H1 (cell line): ENCODE results near the gene NLRC3. TPM values are rescaled to one million over a fixed set of nuclear protein-coding genes. Genes with fewer than 3 reads are reported as not detected.

Experiments used
- CTCF ChIA-PET: fragments of 300-600 bp; sonication (Branson Sonifier 250); formaldehyde crosslinking; loops from one replicate; lab custom pipeline; 2021; ENCODE audit not compliant: partially characterized antibody; lab: Charles Lee
- POLR2A ChIA-PET: fragments of 300-600 bp; sonication (Branson Sonifier 250); formaldehyde crosslinking; loops from one replicate; lab custom pipeline; 2021; ENCODE audit warnings: inconsistent platforms; ENCODE audit not compliant: partially characterized antibody; lab: Charles Lee
- DNase-seq, 2 experiments: peaks; one replicate each; pipeline versions ENCODE4 v3.0.0 to v3.0.0-alpha.2; 2010 to 2022; ENCODE audit warnings: low spot score in 2 of 2, low read depth in 1 of 2, mixed read lengths in 1 of 2
- FAIRE-seq: peaks from 2 replicates; lab custom pipeline; 2011; peaks lifted over from hg19 to GRCh38; lab: Jason Lieb, UNC
- H2AFZ ChIP-seq: 2 replicates; pipeline ENCODE4 v1.8.1; 2012; ENCODE audit warnings: low read length, inconsistent platforms
- H2AK5ac ChIP-seq: 2 replicates; pipeline ENCODE4 v1.6.1; 2013; ENCODE audit warnings: low read depth, low read length
- H2BK120ac ChIP-seq: replicated peaks from 2 replicates; pipeline ENCODE3; 2013; ENCODE audit warnings: low read depth, low read length, inconsistent platforms
- H2BK12ac ChIP-seq: 2 replicates; pipeline ENCODE4 v1.6.1; 2013; ENCODE audit warnings: low read depth, low read length
- H2BK15ac ChIP-seq: 2 replicates; pipeline ENCODE4 v1.6.1; 2013; ENCODE audit warnings: low read length
- H2BK20ac ChIP-seq: 2 replicates; pipeline ENCODE4 v1.6.1; 2013; ENCODE audit warnings: low read length
- H2BK5ac ChIP-seq: 2 replicates; pipeline ENCODE4 v1.6.1; 2013; ENCODE audit warnings: low read depth, low read length
- H3K14ac ChIP-seq: 2 replicates; pipeline ENCODE4 v1.6.1; 2013; ENCODE audit warnings: inconsistent platforms; ENCODE audit not compliant: insufficient read length
- H3K18ac ChIP-seq: 2 replicates; pipeline ENCODE4 v1.6.1; 2013; ENCODE audit warnings: low read length; ENCODE audit errors: extremely low read depth
- H3K23ac ChIP-seq: 2 replicates; pipeline ENCODE4 v1.6.1; 2013; ENCODE audit warnings: inconsistent platforms; ENCODE audit not compliant: insufficient read length
- H3K23me2 ChIP-seq: 2 replicates; pipeline ENCODE4 v1.6.1; 2013; ENCODE audit warnings: low read depth, low read length
- H3K27ac ChIP-seq: 2 replicates; pipeline ENCODE4 v1.6.1; 2011; ENCODE audit warnings: low read depth, low read length, inconsistent platforms
- H3K27me3 ChIP-seq, 4 experiments: replicated peaks in 1 of 4; 1 replicate in 1 of 4; 2 replicates in 3 of 4; pipeline versions ENCODE4 v1.6.1 to v1.8.1; 2011 to 2013; ENCODE audit warnings: low read length in 3 of 4, mild to moderate bottlenecking in 3 of 4, inconsistent platforms in 2 of 4, mixed read lengths in 2 of 4, moderate library complexity in 1 of 4; ENCODE audit not compliant: control insufficient read depth in 3 of 4, insufficient read depth in 3 of 4; ENCODE audit errors: extremely low read depth in 1 of 4
- H3K36me3 ChIP-seq, 4 experiments: 2 replicates each; pipeline versions ENCODE4 v1.6.1 to v1.8.1; 2011 to 2013; ENCODE audit warnings: mild to moderate bottlenecking in 4 of 4, low read length in 3 of 4, moderate library complexity in 2 of 4, control low read depth in 1 of 4, inconsistent platforms in 1 of 4; ENCODE audit not compliant: insufficient read depth in 4 of 4, control insufficient read depth in 2 of 4
- H3K4ac ChIP-seq: replicated peaks from 2 replicates; pipeline ENCODE3; 2013; ENCODE audit warnings: low read length, low read depth, mixed read lengths, inconsistent platforms; ENCODE audit not compliant: insufficient read length
- H3K4me1 ChIP-seq, 4 experiments: replicated peaks in 1 of 4; 1 replicate in 1 of 4; 2 replicates in 3 of 4; pipeline versions ENCODE4 v1.6.1 to v1.8.1; 2011 to 2013; ENCODE audit warnings: low read length in 3 of 4, inconsistent platforms in 2 of 4, mixed read lengths in 1 of 4; ENCODE audit not compliant: insufficient read depth in 4 of 4, control insufficient read depth in 3 of 4
- H3K4me2 ChIP-seq, 2 experiments: 2 replicates each; pipeline versions ENCODE4 v1.6.1 to v1.8.1; 2011 to 2013; ENCODE audit warnings: low read depth in 2 of 2, low read length in 2 of 2, control low read depth in 1 of 2, inconsistent platforms in 1 of 2, mild to moderate bottlenecking in 1 of 2; ENCODE audit not compliant: insufficient read depth in 1 of 2
- H3K4me3 ChIP-seq, 4 experiments: fragments of 200-600, 300-600 bp in 1 of 4; sonication (generic), shearing (Covaris generic), sonication (Bioruptor Twin) in 1 of 4; 2 replicates each; pipeline versions ENCODE4 v1.5.1 to v1.8.1; 2011 to 2016; ENCODE audit warnings: low read length in 4 of 4, low read depth in 3 of 4, control low read depth in 2 of 4, inconsistent platforms in 2 of 4, mild to moderate bottlenecking in 2 of 4, mixed read lengths in 1 of 4, moderate library complexity in 1 of 4; ENCODE audit not compliant: insufficient read depth in 2 of 4; ENCODE audit errors: extremely low read depth in 1 of 4
- H3K56ac ChIP-seq: replicated peaks from 2 replicates; pipeline ENCODE3; 2013; ENCODE audit warnings: low read depth, mild to moderate bottlenecking, mixed read lengths, low read length, inconsistent platforms; ENCODE audit not compliant: insufficient read length
- H3K79me1 ChIP-seq: 2 replicates; pipeline ENCODE4 v1.6.1; 2013; ENCODE audit warnings: low read depth, low read length, control low read depth
- H3K79me2 ChIP-seq, 2 experiments: 2 replicates each; pipeline versions ENCODE4 v1.6.1 to v1.8.1; 2012 to 2013; ENCODE audit warnings: low read length in 2 of 2, mild to moderate bottlenecking in 2 of 2, inconsistent platforms in 1 of 2; ENCODE audit not compliant: insufficient read depth in 2 of 2, control insufficient read depth in 1 of 2
- H3K9ac ChIP-seq, 4 experiments: replicated peaks in 1 of 4; 1 replicate in 1 of 4; 2 replicates in 3 of 4; pipeline versions ENCODE4 v1.6.1 to v1.8.1; 2011 to 2013; ENCODE audit warnings: low read depth in 3 of 4, low read length in 3 of 4, control low read depth in 2 of 4, mild to moderate bottlenecking in 2 of 4, moderate library complexity in 2 of 4, inconsistent platforms in 1 of 4; ENCODE audit errors: extremely low read depth in 1 of 4
- H3K9me3 ChIP-seq, 2 experiments: 2 replicates each; pipeline versions ENCODE4 v1.6.1 to v1.8.1; 2012 to 2013; ENCODE audit warnings: mild to moderate bottlenecking in 2 of 2, moderate library complexity in 2 of 2, control low read depth in 1 of 2, inconsistent platforms in 1 of 2, low read depth in 1 of 2, low read length in 1 of 2, mixed read lengths in 1 of 2; ENCODE audit not compliant: insufficient read depth in 2 of 2
- H4K20me1 ChIP-seq, 2 experiments: replicated peaks in 1 of 2; 2 replicates each; pipeline versions ENCODE3 to v1.8.1; 2011 to 2013; ENCODE audit warnings: inconsistent platforms in 2 of 2, low read length in 2 of 2, mild to moderate bottlenecking in 1 of 2; ENCODE audit not compliant: insufficient read depth in 2 of 2, control insufficient read depth in 1 of 2
- H4K5ac ChIP-seq: 2 replicates; pipeline ENCODE4 v1.6.1; 2013; ENCODE audit warnings: low read length, low read depth, mixed read lengths, inconsistent platforms; ENCODE audit not compliant: insufficient read length
- H4K8ac ChIP-seq: 2 replicates; pipeline ENCODE4 v1.8.0; 2013; ENCODE audit warnings: mild to moderate bottlenecking, moderate library complexity, low read length, inconsistent platforms; ENCODE audit not compliant: insufficient read depth; ENCODE audit errors: extremely low read depth
- H4K91ac ChIP-seq: replicated peaks from 2 replicates; pipeline ENCODE3; 2013; ENCODE audit warnings: low read length, mixed read lengths, inconsistent platforms; ENCODE audit not compliant: insufficient read length
- CBX8 ChIP-seq: fragments of 300-800, 300-1000 bp; sonication (generic); IDR thresholded peaks from 2 replicates; pipeline ENCODE4 v1.7.1; 2016; ENCODE audit warnings: low read depth, low read length, borderline replicate concordance
- CEBPB ChIP-seq: IDR thresholded peaks from 2 replicates; pipeline ENCODE4 v1.6.1; 2012; ENCODE audit warnings: low read depth, low read length
- GABPA ChIP-seq: IDR thresholded peaks from 2 replicates; pipeline ENCODE4 v1.6.1; 2011; ENCODE audit warnings: mild to moderate bottlenecking, low read length, moderate library complexity, borderline replicate concordance; ENCODE audit not compliant: insufficient read depth
- TCF12 ChIP-seq: IDR thresholded peaks from 2 replicates; pipeline ENCODE4 v1.6.1; 2011; ENCODE audit warnings: low read depth, mild to moderate bottlenecking, low read length
- WGBS, 2 experiments: shearing (Covaris generic) in 1 of 2; methylation state at CpG; one replicate each; pipeline versions ENCODE4 v1.1.6 to v1.1.7; 2013 to 2015; ENCODE audit warnings: low lambda C conversion rate in 2 of 2, mixed read lengths in 2 of 2, inconsistent platforms in 1 of 2, low coverage in 1 of 2, missing lambda C conversion rate in 1 of 2; ENCODE audit not compliant: insufficient replicate concordance in 2 of 2, insufficient coverage in 1 of 2, insufficient read length in 1 of 2; ENCODE audit errors: extremely low coverage in 1 of 2, missing lambda C conversion rate in 1 of 2; 5-methylcytosine and 5-hydroxymethylcytosine counted together
- polyA plus RNA-seq, 7 experiments: library from polyadenylated mRNA; depleted of rRNA in 3 of 7; stranded (reverse) in 5 of 7; unstranded in 2 of 7; fragments of >200 nt in 5 of 7; fragments of 200-250 nt in 2 of 7; gene quantifications; 1 replicate in 5 of 7; 2 replicates in 1 of 7; 4 replicates in 1 of 7; pipeline versions ENCODE4 v1.2.1 to v1.2.3, GENCODE V29; 2011 to 2013; ENCODE audit warnings: missing spikeins in 2 of 7, mixed read lengths in 2 of 7
- total RNA-seq: library from RNA; stranded (reverse); fragmentation: NEBNext Ultra II Directional; extraction: Animal tissue kit (Norgen Biotek cat#: 25700); gene quantifications from 2 replicates; pipeline ENCODE4 v1.2.1, GENCODE V29; 2021

Gene NLRC3
- total and polyA plus RNA-seq, 2 of the 8 experiments (the other 6 are each of a cell fraction or from before 2014, with no cell fraction given), result 0.18 to 0.20 TPM

DNA sequence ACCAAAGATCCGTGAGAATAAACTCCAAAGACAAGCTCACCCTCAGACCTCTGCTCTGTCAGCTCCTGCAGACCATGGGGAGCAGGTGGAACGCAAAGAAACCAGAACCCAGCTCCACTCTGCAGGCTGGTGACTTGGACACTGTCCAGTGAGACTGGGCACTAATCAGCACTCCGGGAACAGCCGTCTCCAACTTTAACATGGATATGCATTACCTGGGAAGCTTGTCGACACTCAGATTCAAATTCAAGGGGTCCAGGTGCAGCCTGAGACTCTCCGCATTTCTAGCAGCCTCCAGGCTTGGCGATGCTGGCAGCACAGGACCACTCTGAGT lies 25.1 kb upstream of the NLRC3 start:
- H3K23ac ChIP-seq, result no peak overlapping the region
- no peak overlapping the region for H2BK12ac ChIP-seq
- no peaks in the 10 kb centered on the region; a peak in 1 of 7 replicates for H3K27me3 ChIP-seq
- FAIRE-seq, result no peak
- H3K27ac ChIP-seq, result no peak overlapping the region
- H3K79me1 ChIP-seq, result no peaks in the 10 kb centered on the region; the same call in 1 of the 2 replicates
- H2AFZ ChIP-seq, result no peak overlapping the region
- no peak for DNase-seq
- H3K9ac ChIP-seq, result no peak overlapping the region
- no peak overlapping the region for H3K4me2 ChIP-seq
- no peak overlapping the region for H2AK5ac ChIP-seq
- no peak overlapping the region for H2BK5ac ChIP-seq
- H3K79me2 ChIP-seq, result no peaks in the 10 kb centered on the region
- no peak overlapping the region for H4K5ac ChIP-seq
- CTCF ChIA-PET, result no interaction called here
- H3K4me1 ChIP-seq, result no peaks in the 10 kb centered on the region
- H3K4ac ChIP-seq, result no peak overlapping the region
- H3K4me3 ChIP-seq, result no peak overlapping the region
- 82% methylated on average over 7 of the region's 7 CpGs; no CpG with 5 or more reads in 1 of the 2 experiments for WGBS, 2 experiments
- H3K36me3 ChIP-seq, result peaks cover 0 to 31% (median 19%) of the 10 kb centered on the region in 4 experiments; a peak in 6 of 8 replicates
- no peak for TF ChIP-seq CBX8
- TF ChIP-seq CEBPB, result no peak
- TF ChIP-seq GABPA, result no peak
- no peak for TF ChIP-seq TCF12
- peaks cover 0 to 4% of the 10 kb centered on the region in 2 experiments for H4K20me1 ChIP-seq
- H2BK20ac ChIP-seq, result no peak overlapping the region
- no peak overlapping the region for H2BK15ac ChIP-seq
- no peak overlapping the region for H3K56ac ChIP-seq
- H4K91ac ChIP-seq, result no peak overlapping the region
- H3K18ac ChIP-seq, result no peak overlapping the region
- H3K14ac ChIP-seq, result no peak overlapping the region
- H2BK120ac ChIP-seq, result no peak overlapping the region
- peaks cover 12 to 18% of the 10 kb centered on the region in 2 experiments for H3K9me3 ChIP-seq
- H3K23me2 ChIP-seq, result no peaks in the 10 kb centered on the region
- H4K8ac ChIP-seq, result no peak overlapping the region
- POLR2A ChIA-PET, result interaction anchor here (0.6 kb wide), 1 partner anchor 10 kb away, joined by 3 read pairs; no protein-coding TSS in a partner anchor
